Renal pelvis (tissue), 4 donors: ENCODE data around the gene CADM4. TPM values are rescaled to one million over a fixed set of nuclear protein-coding genes. Genes with fewer than 3 reads are reported as not detected.
"Not testable (repeated sequence)": the region's sequence is repeated elsewhere in the genome, so short reads cannot be mapped to it uniquely, and the experiment has no call there.

ENCODE experiments used
- DNase-seq: peaks from one replicate; pipeline ENCODE4 v3.0.0-alpha.2; 2013
- polyA plus RNA-seq, 3 donors: library from polyadenylated mRNA; unstranded; fragments of 120-200 nt; gene quantifications; one replicate each; pipeline ENCODE4 v1.2.1, GENCODE V29; 2013; ENCODE audit not compliant: insufficient read length in 3 of 3

The CADM4 gene
- polyA plus RNA-seq, 3 donors: 55.2 to 64.2 (median 61.2) TPM

DNA sequence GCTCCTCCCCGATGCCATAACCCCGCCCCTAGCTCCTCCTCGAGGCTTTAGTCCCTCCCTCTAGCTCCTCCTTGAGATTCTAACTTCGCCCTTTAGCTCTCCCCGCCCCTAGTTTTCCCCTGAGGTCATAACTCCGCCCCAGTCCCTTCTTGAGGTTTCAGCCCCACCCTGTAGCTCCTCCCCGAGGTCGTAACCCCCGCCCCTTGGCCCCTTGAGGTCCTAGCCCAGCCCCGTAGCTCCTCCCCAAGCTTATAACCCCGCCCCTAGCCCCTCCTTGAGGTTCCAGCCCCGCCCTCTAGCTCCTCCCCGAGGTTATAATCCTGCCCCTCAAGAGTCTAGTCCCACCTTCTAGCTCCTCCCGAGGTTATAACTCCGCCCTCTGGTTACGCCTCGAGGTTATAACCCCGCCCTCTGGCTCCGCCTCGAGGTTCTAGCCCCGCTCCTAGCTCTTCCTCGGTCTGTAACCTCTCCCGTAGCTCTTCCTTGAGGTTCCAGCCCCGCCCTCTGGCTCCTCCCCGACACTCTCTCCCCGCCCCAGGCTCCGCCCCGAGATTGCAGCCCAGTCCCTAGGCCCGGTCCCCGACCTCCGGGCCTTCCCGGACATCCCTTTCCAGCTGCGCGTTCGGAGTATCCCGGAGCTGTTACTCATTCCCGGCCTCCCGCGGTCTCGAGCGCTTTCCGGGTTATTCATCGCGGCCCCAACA, 28.9 kb upstream of the CADM4 start:
- peak; percentile 95 for DNase-seq

- DNase-seq: no peak
Measured at GRCh38 chr19:43667876-43668405, 28.3 kb upstream of the CADM4 start.

GRCh38 chr19:43667126-43667875, 27.7 kb upstream of the CADM4 start:
- DNase-seq: no peak

DNA sequence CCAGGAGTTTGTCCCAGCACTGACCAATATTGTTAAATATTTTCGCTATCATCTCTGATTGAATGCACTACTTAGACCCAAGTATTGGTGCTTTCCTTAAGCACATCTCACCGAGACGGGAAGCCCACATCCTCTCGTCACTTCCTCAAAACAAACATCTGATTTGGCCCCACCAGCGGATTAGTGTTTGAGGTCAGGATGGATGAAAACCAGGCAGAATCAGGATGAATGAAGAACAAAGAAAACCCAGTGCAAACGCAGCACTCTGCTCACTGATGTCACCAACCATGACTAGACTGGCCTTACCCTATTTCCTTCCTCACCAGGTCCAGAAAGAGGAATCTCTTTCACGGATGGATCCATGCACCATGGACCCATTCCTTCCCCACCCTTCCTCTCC, 24.4 kb upstream of the CADM4 start:
- DNase-seq: no peak

DNA sequence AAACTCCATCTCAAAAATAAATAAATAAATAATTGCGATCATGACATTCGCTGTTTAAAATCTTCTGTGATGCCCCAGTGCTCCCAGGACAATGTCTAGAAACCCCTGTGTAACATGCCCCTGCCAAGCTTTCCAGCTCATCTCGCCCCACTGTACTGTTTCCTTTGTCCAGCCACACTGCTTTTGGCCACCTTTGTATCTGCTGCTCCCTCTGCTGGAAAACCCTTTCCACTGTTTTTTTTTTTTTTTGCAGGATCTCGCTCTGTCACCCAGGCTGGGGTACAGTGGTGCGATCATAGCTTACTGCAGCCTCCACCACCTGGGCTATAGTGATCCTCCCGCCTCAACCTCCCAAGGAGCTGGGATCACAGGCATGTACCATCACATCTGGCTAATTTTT, 22.8 kb upstream of the CADM4 start:
- no peak for DNase-seq

- no peak for DNase-seq
Measured at GRCh38 chr19:43660971-43661360, 21.3 kb upstream of the CADM4 start.

- DNase-seq: no peak
Measured at GRCh38 chr19:43660301-43660970, 20.8 kb upstream of the CADM4 start.

DNA sequence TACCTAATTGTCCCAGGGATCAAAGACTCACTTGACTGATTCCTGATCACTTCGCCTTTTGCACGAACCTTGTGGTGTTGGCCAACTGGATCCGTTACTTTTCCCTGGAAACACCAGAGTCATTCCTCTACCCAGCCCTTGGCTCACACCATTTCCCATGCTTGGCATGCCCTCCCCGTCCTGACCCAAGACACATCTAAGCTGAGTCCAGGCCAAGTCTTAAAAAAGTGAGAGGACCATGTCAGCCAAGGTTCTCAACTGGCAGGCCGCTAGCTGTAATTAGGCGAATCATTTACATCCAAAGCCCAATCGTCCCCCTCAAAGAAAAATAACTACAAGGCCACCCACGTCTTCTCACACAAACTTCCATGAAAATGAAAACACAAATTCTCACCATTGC, 18.8 kb upstream of the CADM4 start:
- DNase-seq: no peak

GRCh38 chr19:43658001-43658400, 18.4 kb upstream of the CADM4 start:
- DNase-seq: no peak

DNA sequence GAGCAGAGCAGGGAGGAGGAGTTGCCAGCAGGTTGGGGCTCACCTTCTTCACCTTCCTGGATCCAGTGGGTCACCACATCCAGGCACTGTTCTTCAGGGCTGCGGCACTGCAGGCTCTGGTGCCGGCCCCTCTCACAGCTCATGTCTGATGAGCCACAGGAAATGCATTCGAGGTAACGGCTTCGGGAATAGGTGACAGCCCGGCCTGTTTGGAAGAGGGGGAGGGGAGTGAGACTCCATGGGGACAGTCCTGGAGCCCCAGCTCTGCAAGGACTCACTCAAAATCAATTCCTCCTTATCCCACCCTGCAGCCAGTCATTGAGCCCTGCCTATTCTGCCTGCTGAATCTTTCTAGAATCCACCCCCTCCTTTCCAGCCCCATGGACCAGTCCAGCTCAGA, 16.8 kb upstream of the CADM4 start:
- DNase-seq: no peak

DNA sequence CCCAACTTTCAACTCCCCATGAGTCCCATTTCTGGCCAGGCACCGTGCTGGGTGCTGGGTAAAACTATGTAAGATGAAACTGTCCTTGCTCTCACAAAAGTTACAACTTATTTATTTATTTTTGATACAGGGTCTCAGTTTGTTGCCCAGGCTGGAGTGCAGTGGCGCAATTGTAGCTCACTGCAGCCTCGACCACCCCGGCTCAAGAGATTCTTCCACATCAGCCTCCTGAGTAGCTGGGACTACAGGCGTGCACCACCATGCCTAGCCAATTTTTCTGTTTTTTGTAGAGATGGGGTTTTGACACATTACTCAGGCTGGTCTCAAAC, 12.9 kb upstream of the CADM4 start:
- DNase-seq: no peak

GRCh38 chr19:43651758-43652545, 12.3 kb upstream of the CADM4 start:
- no peak for DNase-seq

DNA sequence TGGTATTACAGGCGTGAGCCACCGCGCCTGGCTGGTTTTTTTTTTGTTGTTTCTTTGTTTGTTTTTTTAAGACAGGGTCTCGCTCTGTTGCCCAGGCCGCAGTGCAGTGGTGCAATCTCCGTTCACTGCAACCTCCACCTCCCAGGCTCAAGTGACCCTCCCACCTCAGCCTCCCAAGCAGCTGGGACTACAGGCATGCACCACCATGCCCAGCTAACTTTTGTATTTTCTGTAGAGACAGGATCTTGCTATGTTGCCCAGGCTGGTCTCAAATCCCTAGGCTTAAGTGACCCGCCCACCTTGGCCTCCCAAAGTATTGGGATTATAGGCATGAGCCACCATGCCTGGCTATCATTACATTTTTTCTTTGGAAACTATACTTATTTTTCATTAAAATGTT, 10.6 kb upstream of the CADM4 start:
- DNase-seq: not testable (repeated sequence)

GRCh38 chr19:43649514-43649913, 9.9 kb upstream of the CADM4 start:
- no peak for DNase-seq

- DNase-seq: no peak
Measured at GRCh38 chr19:43648633-43649032, 9.0 kb upstream of the CADM4 start.

- DNase-seq: no peak
Measured at GRCh38 chr19:43644181-43644580, 4.5 kb upstream of the CADM4 start.

- DNase-seq: no peak
Measured at GRCh38 chr19:43643326-43643725, 3.7 kb upstream of the CADM4 start.

DNA sequence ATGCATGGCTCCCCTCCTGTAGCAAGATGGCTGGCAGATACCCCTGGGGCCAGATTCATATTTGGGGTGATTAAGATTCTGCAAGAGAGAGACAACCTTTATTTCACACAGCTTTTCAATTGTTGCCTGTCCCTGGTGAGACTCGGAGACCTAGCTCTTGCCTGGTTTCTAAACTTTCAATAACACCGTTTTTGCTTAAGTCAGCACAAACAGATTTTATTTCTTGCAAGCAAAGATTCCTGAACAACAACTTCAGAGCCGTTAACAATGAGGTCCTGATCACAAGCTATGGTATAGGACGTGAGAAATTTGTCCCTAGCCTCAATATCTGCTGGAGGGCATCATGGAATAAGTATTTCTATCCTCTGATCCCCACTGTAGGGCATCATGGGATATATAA, 2.9 kb upstream of the CADM4 start:
- no peak for DNase-seq

DNA sequence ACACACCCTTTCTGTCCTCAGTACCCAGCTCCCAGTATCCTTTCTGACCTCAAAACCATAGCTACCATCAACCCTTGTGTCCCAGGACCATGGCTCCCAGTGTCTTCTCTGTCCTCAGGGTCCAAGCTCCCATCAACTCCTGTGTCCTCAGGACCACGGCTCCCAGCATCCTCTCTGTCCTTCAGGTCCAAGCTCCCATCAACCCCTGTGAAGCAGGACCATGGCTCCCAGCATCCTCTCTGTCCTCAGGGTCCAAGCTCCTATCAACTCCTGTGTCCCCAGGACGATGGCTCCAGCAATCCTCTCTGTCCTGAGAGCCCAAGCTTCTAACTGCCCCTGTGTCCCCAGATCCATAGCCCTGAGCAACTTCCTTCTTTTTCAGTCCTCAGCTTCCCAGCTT, 1.7 kb upstream of the CADM4 start:
- DNase-seq: no peak

DNA sequence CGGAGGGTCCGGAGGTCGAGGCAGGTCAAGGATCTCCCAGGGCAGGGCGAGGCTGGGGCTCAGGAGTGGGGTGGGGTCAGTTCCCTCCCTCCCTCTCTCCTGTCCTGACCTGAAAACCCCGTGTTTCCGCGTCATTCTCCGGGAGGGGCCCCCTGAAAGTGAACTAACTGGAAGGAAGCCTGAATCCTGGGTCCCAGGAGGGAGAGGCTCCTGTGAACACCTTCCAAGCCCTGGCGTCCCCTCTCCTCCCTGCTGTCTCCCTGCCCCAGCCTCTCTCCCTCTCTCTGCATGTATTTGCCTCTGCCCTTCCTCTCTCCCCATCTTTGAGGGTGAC, 741 bp upstream of the CADM4 start:
- no peak for DNase-seq

GRCh38 chr19:43638995-43639518, 593 bp downstream of the CADM4 start:
- DNase-seq: no peak
